Measurements from ENCODE around the gene AAK1.

AAK1 gene

GRCh38 chr2:69644506-69644979 is 1.0 kb upstream of the AAK1 start:
- TF ChIP-seq, protein P1, sequence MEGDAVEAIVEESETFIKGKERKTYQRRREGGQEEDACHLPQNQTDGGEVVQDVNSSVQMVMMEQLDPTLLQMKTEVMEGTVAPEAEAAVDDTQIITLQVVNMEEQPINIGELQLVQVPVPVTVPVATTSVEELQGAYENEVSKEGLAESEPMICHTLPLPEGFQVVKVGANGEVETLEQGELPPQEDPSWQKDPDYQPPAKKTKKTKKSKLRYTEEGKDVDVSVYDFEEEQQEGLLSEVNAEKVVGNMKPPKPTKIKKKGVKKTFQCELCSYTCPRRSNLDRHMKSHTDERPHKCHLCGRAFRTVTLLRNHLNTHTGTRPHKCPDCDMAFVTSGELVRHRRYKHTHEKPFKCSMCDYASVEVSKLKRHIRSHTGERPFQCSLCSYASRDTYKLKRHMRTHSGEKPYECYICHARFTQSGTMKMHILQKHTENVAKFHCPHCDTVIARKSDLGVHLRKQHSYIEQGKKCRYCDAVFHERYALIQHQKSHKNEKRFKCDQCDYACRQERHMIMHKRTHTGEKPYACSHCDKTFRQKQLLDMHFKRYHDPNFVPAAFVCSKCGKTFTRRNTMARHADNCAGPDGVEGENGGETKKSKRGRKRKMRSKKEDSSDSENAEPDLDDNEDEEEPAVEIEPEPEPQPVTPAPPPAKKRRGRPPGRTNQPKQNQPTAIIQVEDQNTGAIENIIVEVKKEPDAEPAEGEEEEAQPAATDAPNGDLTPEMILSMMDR (IDR thresholded peaks at IDR 0.05; ENCODE audit: borderline replicate concordance, insufficient read depth, low read depth, low read length): no peak
- peak overlapping the region; percentile 86 for H3K4me3 ChIP-seq (ENCODE audit: low read depth, low read length)

DNA sequence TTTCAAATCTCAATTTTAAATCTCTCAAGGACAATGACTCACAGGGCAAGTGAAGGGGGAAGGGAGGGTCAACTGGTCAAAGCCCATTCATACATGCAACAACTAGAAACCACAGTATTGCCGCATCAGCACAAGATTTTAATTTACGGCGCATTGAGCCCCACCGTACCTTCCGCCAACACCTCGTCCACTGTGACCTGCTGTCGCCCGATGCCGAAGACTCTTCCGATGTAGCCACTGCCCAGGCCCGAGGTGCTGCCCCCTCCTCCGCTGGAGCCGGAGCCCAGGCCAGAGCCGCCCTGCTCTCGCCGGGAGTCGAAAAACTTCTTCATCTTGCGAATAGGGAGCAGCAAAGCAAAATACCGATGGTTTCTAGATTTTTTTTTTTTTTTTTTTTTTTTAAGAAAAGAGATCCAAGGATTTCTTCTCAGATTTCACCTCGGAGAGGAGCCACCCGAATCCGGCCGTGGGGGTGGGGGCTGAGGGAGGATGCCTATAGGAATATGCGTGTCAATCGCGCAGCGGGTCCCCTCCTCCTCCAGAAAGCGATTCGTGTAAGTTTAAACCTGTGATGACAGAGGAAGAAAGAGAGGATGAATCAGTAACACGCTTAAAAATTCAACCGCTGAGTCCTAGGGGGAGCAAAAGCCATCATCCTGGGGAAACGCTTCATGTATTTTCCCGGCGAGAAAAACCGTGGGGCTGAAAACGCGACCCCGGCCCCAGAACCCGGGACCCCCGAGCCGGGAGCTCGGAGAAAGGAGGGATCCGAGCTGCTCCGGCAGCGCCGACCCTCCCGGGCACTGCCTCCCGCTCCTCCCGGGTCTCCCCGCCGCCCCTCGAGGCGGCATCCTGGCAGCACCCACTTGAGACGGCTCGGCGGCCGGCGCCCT is 584 bp downstream of the AAK1 start:
- TF ChIP-seq, protein P1 (IDR thresholded peaks at IDR 0.05; ENCODE audit: borderline replicate concordance, insufficient read depth, low read depth, low read length): no peak
- peak overlapping the region; percentile 86 for H3K4me3 ChIP-seq (ENCODE audit: low read depth, low read length)

GRCh38 chr2:69641887-69642708 is 1.4 kb downstream of the AAK1 start:
- TF ChIP-seq, protein P1 (IDR thresholded peaks at IDR 0.05; ENCODE audit: borderline replicate concordance, insufficient read depth, low read depth, low read length): no peak
- peak overlapping the region; percentile 86 for H3K4me3 ChIP-seq (ENCODE audit: low read depth, low read length)

GRCh38 chr2:69641471-69641870 is 2.1 kb downstream of the AAK1 start:
- H3K4me3 ChIP-seq (ENCODE audit: low read depth, low read length): peak overlapping the region; percentile 86
- TF ChIP-seq, protein P1 (IDR thresholded peaks at IDR 0.05; ENCODE audit: borderline replicate concordance, insufficient read depth, low read depth, low read length): no peak

GRCh38 chr2:69639266-69639665 is 4.3 kb downstream of the AAK1 start:
- H3K4me3 ChIP-seq (ENCODE audit: low read depth, low read length): no peak overlapping the region
- TF ChIP-seq, protein P1 (IDR thresholded peaks at IDR 0.05; ENCODE audit: borderline replicate concordance, insufficient read depth, low read depth, low read length): no peak

DNA sequence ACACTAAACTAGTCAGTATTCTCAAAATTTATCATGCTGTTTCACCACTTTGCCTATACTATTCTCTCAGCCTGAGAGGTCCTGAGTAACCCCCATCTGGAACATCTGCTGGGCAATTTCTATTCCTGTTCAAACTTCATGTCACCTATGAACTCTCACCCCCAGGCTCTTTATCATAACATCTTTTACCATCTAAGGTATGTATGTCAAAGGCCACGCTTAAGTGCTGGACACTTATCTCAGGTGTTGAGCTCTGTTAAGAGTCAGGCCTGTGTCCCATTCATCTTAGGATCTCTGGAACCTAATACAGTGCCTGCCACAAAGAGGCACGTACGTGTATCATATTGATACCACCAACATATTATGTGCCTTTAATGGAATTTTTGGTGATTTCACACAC is 4.9 kb downstream of the AAK1 start:
- no peak overlapping the region for H3K4me3 ChIP-seq (ENCODE audit: low read depth, low read length)

More for the DNA sequence above, 4.9 kb downstream of the AAK1 start:
- TF ChIP-seq, protein P1 (IDR thresholded peaks at IDR 0.05; ENCODE audit: borderline replicate concordance, insufficient read depth, low read depth, low read length): no peak

Data from GM12875 (cell line).